Endometrial microvascular endothelial cells (primary cell): ENCODE data around the gene PRSS37. TPM values are rescaled to one million over a fixed set of nuclear protein-coding genes. Genes with fewer than 3 reads are reported as not detected.

Experiments used
- in situ Hi-C: cut with HindIII; loops from 2 replicates; pipeline ENCODE4 v1.10.0; 2017; ENCODE audit warnings: low sequenced_read_pairs, low pct_unique_long_range_greater_than_20kb; ENCODE audit errors: inconsistent ontology term
- total RNA-seq: library from RNA; depleted of rRNA; stranded (reverse); fragments of >200 nt; gene quantifications from one replicate; pipeline ENCODE4 v1.2.3, GENCODE V29; 2015; ENCODE audit errors: inconsistent ontology term

Gene PRSS37
- total RNA-seq, 1 donor from 2014 or later, result not detected

DNA sequence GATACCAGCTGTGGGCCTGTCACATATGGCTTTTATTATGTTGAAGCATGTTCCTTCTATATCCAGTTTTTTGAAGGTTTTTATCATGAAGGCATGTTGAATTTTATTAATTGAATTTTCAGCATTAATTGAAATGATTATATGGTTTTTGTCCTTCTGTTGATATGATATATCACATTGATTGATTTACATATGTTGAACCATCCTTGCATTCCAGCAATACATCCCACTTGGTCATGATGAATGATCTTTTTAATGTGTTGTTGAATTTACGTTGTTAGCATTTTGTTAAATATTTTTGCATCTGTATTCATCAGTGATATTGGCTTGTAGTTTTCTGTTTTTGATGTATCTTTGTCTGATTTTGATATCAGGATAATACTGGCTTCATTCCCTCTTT is 21.2 kb downstream of the PRSS37 start:
- in situ Hi-C loops, result no loop called here

DNA sequence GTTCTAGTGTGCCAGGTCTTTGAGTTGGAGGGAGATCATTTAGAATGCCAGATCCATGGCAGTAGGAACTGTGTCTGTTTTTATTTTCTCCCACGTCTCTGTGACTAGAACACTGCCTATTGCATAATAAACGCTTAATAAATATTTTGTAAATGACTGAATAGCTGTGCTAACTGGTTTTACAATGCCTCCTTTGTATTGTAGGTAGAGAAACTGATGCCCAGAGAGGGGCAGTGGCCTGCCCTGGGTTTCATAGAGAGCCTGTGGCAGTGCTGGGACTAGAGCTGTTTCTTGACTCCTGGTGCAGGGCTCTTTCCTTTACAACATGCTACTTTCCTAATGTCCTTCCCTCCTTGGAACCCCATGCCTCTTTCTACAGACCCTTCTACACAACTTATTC is 48.8 kb downstream of the PRSS37 start:
- in situ Hi-C loops, result no loop called here

DNA sequence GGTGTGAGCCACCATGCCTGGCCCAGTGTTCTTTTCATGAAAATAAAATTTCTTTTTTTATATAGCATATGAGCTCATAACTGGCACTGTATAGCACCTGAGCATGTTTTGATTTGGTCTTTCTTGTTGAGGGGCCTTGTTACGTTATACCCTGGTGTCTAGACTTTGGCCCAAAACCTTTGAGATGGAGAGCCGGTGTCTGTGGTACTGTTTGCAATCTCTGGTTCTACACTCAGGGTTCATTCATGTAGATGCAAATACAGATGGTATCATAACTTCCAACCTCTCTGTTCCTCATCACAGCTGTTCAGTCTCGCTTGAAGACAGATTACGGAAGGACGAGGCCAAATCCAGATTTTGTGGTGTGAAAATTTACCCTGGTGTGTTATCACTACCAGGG is 51.4 kb downstream of the PRSS37 start, which contains the start of gene TAS2R5:
Gene TAS2R5 (plus strand): TSS at position 301 of the 400 bp plus-strand sequence. CDS start 145 bp downstream, outside the sequence.
- in situ Hi-C loops, result no loop called here

DNA sequence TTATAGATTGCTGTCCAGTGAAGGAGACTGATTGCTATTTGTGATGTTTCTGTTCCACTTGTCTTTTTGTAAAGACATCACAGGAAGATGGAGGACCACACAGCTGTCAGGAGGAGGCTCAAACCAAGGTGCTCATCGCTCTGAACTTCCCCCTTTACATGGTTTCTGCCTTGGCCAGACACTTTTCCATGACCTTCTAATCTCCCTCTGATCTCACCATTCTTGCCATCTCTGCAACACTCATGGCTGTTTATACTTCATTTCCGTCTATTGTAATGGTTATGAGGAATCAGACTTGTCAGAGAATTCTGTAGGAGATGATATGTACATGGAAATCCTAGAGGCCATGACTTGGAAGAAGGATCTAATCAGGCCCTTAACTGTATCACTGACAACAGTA is 53.0 kb downstream of the PRSS37 start:
- in situ Hi-C loops, result no loop called here

Other genes with a start within 250 kb of the PRSS37 start
- 13.8 TPM for gene DENND11, start 139.3 kb downstream of the PRSS37 start, total RNA-seq
- gene WEE2, start 133.1 kb downstream of the PRSS37 start, total RNA-seq, result not detected
- gene SSBP1, start 103.1 kb downstream of the PRSS37 start, total RNA-seq, result 305 TPM
- gene TAS2R3, start 77.4 kb downstream of the PRSS37 start, total RNA-seq, result not detected
- not detected for gene TAS2R4, start 64.8 kb downstream of the PRSS37 start, total RNA-seq
- gene TAS2R5, start 51.3 kb downstream of the PRSS37 start, total RNA-seq, result 0.28 TPM
- not detected for gene OR9A4, start 74.9 kb upstream of the PRSS37 start, total RNA-seq
- not detected for gene CLEC5A, start 105.5 kb upstream of the PRSS37 start, total RNA-seq
- not detected for gene TAS2R38, start 132.3 kb upstream of the PRSS37 start, total RNA-seq
- gene MGAM, start 154.4 kb upstream of the PRSS37 start, total RNA-seq, result not detected